HL-60 (cell line): ENCODE results near the gene AMPD2.

Source experiments
- DNase-seq, 2 experiments: peaks; one replicate each; pipeline ENCODE4 v3.0.0-alpha.2; 2010 to 2020; ENCODE audit warnings: low read depth in 1 of 2, low spot score in 1 of 2
- H3K27ac ChIP-seq: fragments of 250-450 bp; sonication (Bioruptor Pico); replicated peaks from 2 replicates; pipeline ENCODE4 v1.5.1; 2020; ENCODE audit warnings: mild to moderate bottlenecking, moderate library complexity
- H3K27me3 ChIP-seq: fragments of 250-450 bp; sonication (Bioruptor Pico); 2 replicates; pipeline ENCODE4 v1.5.1; 2021; ENCODE audit warnings: mild to moderate bottlenecking, moderate library complexity; ENCODE audit not compliant: insufficient read depth, poor library complexity, severe bottlenecking
- H3K4me3 ChIP-seq: replicated peaks from 2 replicates; pipeline ENCODE4 v1.5.1; 2011; ENCODE audit warnings: mild to moderate bottlenecking, control low read depth, low read length; ENCODE audit not compliant: insufficient read depth
- CTCF ChIP-seq: IDR thresholded peaks from one replicate; pipeline ENCODE4 v1.5.1; 2011; ENCODE audit warnings: low read length, control low read depth, inconsistent platforms; ENCODE audit not compliant: insufficient read depth
- GABPA ChIP-seq: IDR thresholded peaks from 2 replicates; pipeline ENCODE4 v1.6.1; 2012; ENCODE audit warnings: low read depth
- POLR2AphosphoS5 ChIP-seq: IDR thresholded peaks from 2 replicates; pipeline ENCODE4 v1.6.1; 2012; ENCODE audit warnings: low read depth
- REST ChIP-seq: IDR thresholded peaks from 2 replicates; pipeline ENCODE4 v1.6.1; 2012; ENCODE audit warnings: low read depth; ENCODE audit not compliant: insufficient replicate concordance
- SPI1 ChIP-seq: IDR thresholded peaks from 2 replicates; pipeline ENCODE4 v1.6.1; 2012; ENCODE audit warnings: low read depth, mild to moderate bottlenecking, borderline replicate concordance

The AMPD2 gene

GRCh38 chr1:109598655-109599054 lies 21.0 kb upstream of the AMPD2 start:
- TF ChIP-seq SPI1 (no peak), CTCF (no peak), REST (no peak), POLR2AphosphoS5 (no peak), GABPA (no peak)
- Histone ChIP-seq H3K27me3 (no peaks in the 10 kb centered on the region), H3K4me3 (no peak overlapping the region), H3K27ac (no peak overlapping the region)
- DNase-seq = no peak

GRCh38 chr1:109603229-109603628 lies 16.4 kb upstream of the AMPD2 start:
- H3K4me3 ChIP-seq = no peak overlapping the region
- DNase-seq = no peak
- no peaks in the 10 kb centered on the region for H3K27me3 ChIP-seq
- TF ChIP-seq POLR2AphosphoS5 (no peak), GABPA (no peak), REST (no peak), SPI1 (no peak), CTCF (no peak)
- H3K27ac ChIP-seq = no peak overlapping the region

- Histone ChIP-seq H3K27ac (no peak overlapping the region), H3K4me3 (no peak overlapping the region), H3K27me3 (no peaks in the 10 kb centered on the region)
- TF ChIP-seq GABPA = no peak
- no peak for TF ChIP-seq POLR2AphosphoS5
- no peak for TF ChIP-seq REST
- TF ChIP-seq CTCF = no peak
- no peak for TF ChIP-seq SPI1
- DNase-seq = no peak
Observed at GRCh38 chr1:109605381-109605780, 14.3 kb upstream of the AMPD2 start.
